ENCODE data around the gene PCSK2. TPM values are rescaled to one million over a fixed set of nuclear protein-coding genes. Genes with fewer than 3 reads are reported as not detected.

PCSK2 gene
- polyA plus RNA-seq, 3 donors: not detected

DNA sequence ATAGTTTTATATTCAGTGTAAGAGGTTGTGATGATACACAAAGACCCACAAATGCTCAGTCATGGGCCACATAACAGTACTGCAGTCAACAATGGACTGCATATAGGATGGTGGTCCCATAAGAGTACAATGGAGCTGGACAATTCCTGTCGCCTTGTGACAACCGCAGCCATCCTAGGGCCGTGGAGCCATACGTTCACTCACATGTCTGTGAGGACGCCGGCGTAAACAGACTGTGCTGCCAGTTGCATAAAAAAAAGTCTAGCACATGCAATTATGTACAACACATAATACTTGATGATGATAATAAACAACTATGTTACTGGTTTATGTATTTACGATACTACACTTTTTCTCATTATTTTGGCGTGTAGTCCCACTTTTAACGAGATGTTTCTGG lies 273.4 kb downstream of the PCSK2 start:
- no peak overlapping the region for H3K4me3 Mint-ChIP-seq
- Histone ChIP-seq H3K79me2 (ENCODE audit: insufficient read depth, low read length) (no peaks in the 10 kb centered on the region), H4K20me1 (ENCODE audit: insufficient read depth, low read length) (no peaks in the 10 kb centered on the region), H3K4me3 (replicated peaks in 1 of 3; ENCODE audit: low read depth in 2 of 3, low read length in 3 of 3) (no peak overlapping the region), H3K4me2 (replicated peaks; ENCODE audit: extremely low read depth, low read length, poor library complexity, severe bottlenecking) (no peak overlapping the region), H3K27ac (ENCODE audit: low read depth in 1 of 2, low read length in 2 of 2) (no peak overlapping the region), H3K9ac (ENCODE audit: insufficient read depth, low read length, poor library complexity, severe bottlenecking) (no peak overlapping the region), H3K4me1 (ENCODE audit: control insufficient read depth in 1 of 2, insufficient read depth in 2 of 2, low read length in 2 of 2) (peaks cover 7 to 12% of the 10 kb centered on the region in 2 donors), H3K36me3 (replicated peaks in 1 of 2; ENCODE audit: control insufficient read depth in 1 of 2, insufficient read depth in 2 of 2, low read length in 2 of 2) (no peaks in the 10 kb centered on the region), H2AFZ (ENCODE audit: insufficient read depth, low read depth, low read length, poor library complexity, severe bottlenecking) (no peak overlapping the region), H3K9me3 (replicated peaks in 1 of 2; ENCODE audit: control insufficient read depth in 1 of 2, insufficient read depth in 1 of 2, low read length in 2 of 2) (no peaks in the 10 kb centered on the region), H3K27me3 (ENCODE audit: control insufficient read depth in 2 of 2, insufficient read depth in 2 of 2, low read length in 2 of 2) (no peaks in the 10 kb centered on the region)
- intact Hi-C loops (cut with micrococcal nuclease): loop anchor here in 1 of 2 donors (5.0 to 10.0 kb wide), 4 partner anchors 115 to 775 kb away; no protein-coding TSS in a partner anchor
- no peaks in the 10 kb centered on the region for H3K36me3 Mint-ChIP-seq
- DNase-seq: no peak
- TF ChIP-seq, protein P1, sequence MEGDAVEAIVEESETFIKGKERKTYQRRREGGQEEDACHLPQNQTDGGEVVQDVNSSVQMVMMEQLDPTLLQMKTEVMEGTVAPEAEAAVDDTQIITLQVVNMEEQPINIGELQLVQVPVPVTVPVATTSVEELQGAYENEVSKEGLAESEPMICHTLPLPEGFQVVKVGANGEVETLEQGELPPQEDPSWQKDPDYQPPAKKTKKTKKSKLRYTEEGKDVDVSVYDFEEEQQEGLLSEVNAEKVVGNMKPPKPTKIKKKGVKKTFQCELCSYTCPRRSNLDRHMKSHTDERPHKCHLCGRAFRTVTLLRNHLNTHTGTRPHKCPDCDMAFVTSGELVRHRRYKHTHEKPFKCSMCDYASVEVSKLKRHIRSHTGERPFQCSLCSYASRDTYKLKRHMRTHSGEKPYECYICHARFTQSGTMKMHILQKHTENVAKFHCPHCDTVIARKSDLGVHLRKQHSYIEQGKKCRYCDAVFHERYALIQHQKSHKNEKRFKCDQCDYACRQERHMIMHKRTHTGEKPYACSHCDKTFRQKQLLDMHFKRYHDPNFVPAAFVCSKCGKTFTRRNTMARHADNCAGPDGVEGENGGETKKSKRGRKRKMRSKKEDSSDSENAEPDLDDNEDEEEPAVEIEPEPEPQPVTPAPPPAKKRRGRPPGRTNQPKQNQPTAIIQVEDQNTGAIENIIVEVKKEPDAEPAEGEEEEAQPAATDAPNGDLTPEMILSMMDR (IDR thresholded peaks at IDR 0.05): no peak
- H3K27me3 Mint-ChIP-seq (ENCODE audit: low read depth in 3 of 3): peaks cover 2 to 11% (median 6%) of the 10 kb centered on the region in 3 donors
- peaks cover 0 to 2% (median 0%) of the 10 kb centered on the region in 7 donors for H3K9me3 Mint-ChIP-seq
- peaks cover 8% of the 10 kb centered on the region for H3K4me1 Mint-ChIP-seq
- no peak overlapping the region for H3K27ac Mint-ChIP-seq
- WGBS (ENCODE audit: insufficient coverage): 100% methylated on average over 3 of the region's 10 CpGs

DNA sequence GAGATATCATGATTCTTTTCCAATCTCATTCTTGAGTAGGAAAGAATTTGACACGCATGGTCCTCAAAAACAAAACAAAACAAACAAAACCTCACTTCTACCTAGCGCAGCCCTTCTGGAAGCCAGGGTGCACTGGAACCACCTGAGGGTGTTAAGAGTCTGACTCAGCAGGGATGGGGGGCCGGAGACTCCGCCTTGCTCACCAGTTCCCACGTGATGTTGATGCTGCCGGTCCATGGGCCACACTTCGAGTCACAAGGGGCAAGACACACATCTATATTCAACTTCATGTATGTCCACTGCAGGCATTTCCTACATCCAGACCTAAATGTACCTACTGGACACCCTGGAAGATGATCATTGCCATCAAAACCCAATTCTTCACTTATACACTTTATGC lies 274.0 kb downstream of the PCSK2 start:
- Mint-ChIP-seq H3K4me1 (peaks cover 14% of the 10 kb centered on the region), H3K9me3 (peaks cover 0 to 2% (median 0%) of the 10 kb centered on the region in 7 donors), H3K36me3 (no peaks in the 10 kb centered on the region), H3K27ac (no peak overlapping the region), H3K27me3 (ENCODE audit: low read depth in 3 of 3) (peaks cover 2 to 11% (median 6%) of the 10 kb centered on the region in 3 donors), H3K4me3 (no peak overlapping the region)
- H3K4me1 ChIP-seq (ENCODE audit: control insufficient read depth in 1 of 2, insufficient read depth in 2 of 2, low read length in 2 of 2): peaks cover 13 to 17% of the 10 kb centered on the region in 2 donors
- H3K79me2 ChIP-seq (ENCODE audit: insufficient read depth, low read length): no peaks in the 10 kb centered on the region
- no peak overlapping the region for H3K4me3 ChIP-seq (replicated peaks in 1 of 3; ENCODE audit: low read depth in 2 of 3, low read length in 3 of 3)
- WGBS (ENCODE audit: insufficient coverage): 92% methylated on average over 5 of the region's 7 CpGs
- H3K36me3 ChIP-seq (replicated peaks in 1 of 2; ENCODE audit: control insufficient read depth in 1 of 2, insufficient read depth in 2 of 2, low read length in 2 of 2): no peaks in the 10 kb centered on the region
- H3K27ac ChIP-seq (ENCODE audit: low read depth in 1 of 2, low read length in 2 of 2): no peak overlapping the region
- H3K27me3 ChIP-seq (ENCODE audit: control insufficient read depth in 2 of 2, insufficient read depth in 2 of 2, low read length in 2 of 2): no peaks in the 10 kb centered on the region
- H3K9ac ChIP-seq (ENCODE audit: insufficient read depth, low read length, poor library complexity, severe bottlenecking): no peak overlapping the region
- no peak overlapping the region for H3K4me2 ChIP-seq (replicated peaks; ENCODE audit: extremely low read depth, low read length, poor library complexity, severe bottlenecking)
- DNase-seq: no peak
- TF ChIP-seq, protein P1 (IDR thresholded peaks at IDR 0.05): no peak
- no peaks in the 10 kb centered on the region for H4K20me1 ChIP-seq (ENCODE audit: insufficient read depth, low read length)
- no peaks in the 10 kb centered on the region for H3K9me3 ChIP-seq (replicated peaks in 1 of 2; ENCODE audit: control insufficient read depth in 1 of 2, insufficient read depth in 1 of 2, low read length in 2 of 2)
- intact Hi-C loops (cut with micrococcal nuclease): loop anchor here in 1 of 2 donors (5.0 to 10.0 kb wide), 4 partner anchors 114 to 774 kb away; no protein-coding TSS in a partner anchor
- no peak overlapping the region for H2AFZ ChIP-seq (ENCODE audit: insufficient read depth, low read depth, low read length, poor library complexity, severe bottlenecking)

All from CD14-positive monocyte (primary cell).